HepG2 (cell line): ENCODE measurements around the gene MAP1LC3C. TPM values are rescaled to one million over a fixed set of nuclear protein-coding genes. Genes with fewer than 3 reads are reported as not detected.

Experiments used
- ATAC-seq: fragments of 200-7000 bp; cut with Tn5 transposase; 3 replicates; pipeline ENCODE4 v1.9.1; 2020; ENCODE audit warnings: mild to moderate bottlenecking, moderate library complexity
- BruUV-seq: library from RNA; stranded (reverse); fragments of 400-500 nt; replicated peaks from 2 replicates; lab custom pipeline; 2021; lab: Mats Ljungman, UMichigan
- CTCF ChIA-PET: fragments of 300-600 bp; formaldehyde crosslinking; extraction: SDS; loops from one replicate; lab custom pipeline; 2021; ENCODE audit warnings: low total read pairs, inconsistent platforms, low intra/inter-chr PET ratio; lab: Yijun Ruan, JAX
- POLR2A ChIA-PET: fragments of 350-600 bp; sonication (Branson Sonifier 250); formaldehyde crosslinking; loops from one replicate; lab custom pipeline; 2020; ENCODE audit warnings: antibody characterized with exemption, inconsistent platforms; lab: Yijun Ruan, JAX
- DNase-seq: peaks from one replicate; pipeline ENCODE4 v3.0.0-alpha.2; 2015; ENCODE audit warnings: low spot score
- FAIRE-seq: peaks from 3 replicates; lab custom pipeline; 2011; peaks lifted over from hg19 to GRCh38; lab: Jason Lieb, UNC
- H2AFZ ChIP-seq: one replicate; pipeline ENCODE4 v1.6.1; 2011; ENCODE audit warnings: low read length, inconsistent platforms
- H3K27ac ChIP-seq: fragments of 300-600 bp; 3 replicates; pipeline ENCODE4 v1.8.0; 2011; ENCODE audit warnings: mixed run types, mild to moderate bottlenecking, mixed read lengths, low read length, inconsistent platforms; ENCODE audit not compliant: insufficient read depth; ENCODE audit errors: extremely low read length
- H3K27me3 ChIP-seq, 2 experiments: fragments of 200-600 bp in 1 of 2; 2 replicates in 1 of 2; 3 replicates in 1 of 2; pipeline versions ENCODE4 v1.6.0 to v1.8.0; 2011; ENCODE audit warnings: low read length in 2 of 2, mild to moderate bottlenecking in 2 of 2, moderate library complexity in 2 of 2, inconsistent platforms in 1 of 2; ENCODE audit not compliant: insufficient read depth in 2 of 2, control insufficient read depth in 1 of 2
- H3K36me3 ChIP-seq, 2 experiments: fragments of 200-600 bp in 1 of 2; replicated peaks in 1 of 2; 2 replicates in 1 of 2; 3 replicates in 1 of 2; pipeline versions ENCODE4 v1.5.1 to v1.8.0; 2011; ENCODE audit warnings: low read length in 2 of 2, inconsistent platforms in 1 of 2; ENCODE audit not compliant: insufficient read depth in 2 of 2, control insufficient read depth in 1 of 2
- H3K4me1 ChIP-seq: 2 replicates; pipeline ENCODE4 v1.5.1; 2012; ENCODE audit warnings: low read length, inconsistent platforms; ENCODE audit not compliant: insufficient read depth
- H3K4me2 ChIP-seq: 2 replicates; pipeline ENCODE4 v1.6.0; 2011; ENCODE audit warnings: low read depth, low read length, inconsistent platforms
- H3K4me3 ChIP-seq, 3 experiments: fragments of 200-600 bp in 1 of 3; sonication (generic), shearing (Covaris generic) in 1 of 3; replicated peaks in 1 of 3; 2 replicates each; pipeline ENCODE4 v1.5.1; 2011 to 2016; ENCODE audit warnings: low read length in 3 of 3, inconsistent platforms in 2 of 3, low read depth in 2 of 3, mild to moderate bottlenecking in 2 of 3, control low read depth in 1 of 3, mixed read lengths in 1 of 3; ENCODE audit not compliant: insufficient read depth in 1 of 3
- H3K79me2 ChIP-seq: one replicate; pipeline ENCODE4 v1.6.1; 2011; ENCODE audit warnings: low read length, inconsistent platforms; ENCODE audit not compliant: insufficient read depth
- H3K9ac ChIP-seq: 2 replicates; pipeline ENCODE4 v1.6.0; 2011; ENCODE audit warnings: mild to moderate bottlenecking, low read depth, low read length, inconsistent platforms; ENCODE audit not compliant: insufficient read depth
- H3K9me3 ChIP-seq: 2 replicates; pipeline ENCODE4 v1.5.1; 2012; ENCODE audit warnings: mild to moderate bottlenecking, low read length
- H4K20me1 ChIP-seq: 2 replicates; pipeline ENCODE4 v1.6.0; 2011; ENCODE audit warnings: inconsistent platforms, mild to moderate bottlenecking, low read length, moderate library complexity; ENCODE audit not compliant: insufficient read depth
- CEBPB ChIP-seq: IDR thresholded peaks from 2 replicates; pipeline ENCODE4 v1.6.1; 2011; ENCODE audit warnings: low read depth, low read length, improper control_type of control experiment, borderline replicate concordance
- CENPBD1 ChIP-seq: sonication (generic); formaldehyde crosslinking; IDR thresholded peaks from 2 replicates; pipeline ENCODE4 v1.8.0; 2022; ENCODE audit warnings: missing genetic modification reagents, low read depth, mild to moderate bottlenecking, borderline replicate concordance
- FOXK2 ChIP-seq: fragments of 450-650 bp; IDR thresholded peaks from 2 replicates; pipeline ENCODE4 v1.6.1; 2016
- FOXM1 ChIP-seq: sonication (generic); formaldehyde crosslinking; IDR thresholded peaks from 2 replicates; pipeline ENCODE4 v1.5.0; 2020; ENCODE audit warnings: missing genetic modification reagents
- KLF11 ChIP-seq: IDR thresholded peaks from 2 replicates; pipeline ENCODE4 v1.6.1; 2016; ENCODE audit warnings: missing compliant biosample characterization
- NCOA5 ChIP-seq: sonication (generic); formaldehyde crosslinking; IDR thresholded peaks from 2 replicates; pipeline ENCODE4 v1.4.0; 2020; ENCODE audit warnings: missing genetic modification reagents
- NFRKB ChIP-seq: fragments of 450-650 bp; IDR thresholded peaks from 2 replicates; pipeline ENCODE4 v1.6.1; 2017
- NR2F2 ChIP-seq: IDR thresholded peaks from 2 replicates; pipeline ENCODE4 v1.6.1; 2012; ENCODE audit warnings: low read depth, inconsistent platforms, borderline replicate concordance
- PAXIP1 ChIP-seq: sonication (generic); formaldehyde crosslinking; conservative IDR thresholded peaks from 2 replicates; pipeline ENCODE4 v1.4.0; 2020; ENCODE audit warnings: mild to moderate bottlenecking, missing genetic modification reagents, moderate library complexity
- RXRB ChIP-seq: IDR thresholded peaks from 2 replicates; pipeline ENCODE4 v1.6.1; 2016; ENCODE audit warnings: borderline replicate concordance, missing genetic modification reagents, missing compliant biosample characterization
- SOX5 ChIP-seq: IDR thresholded peaks from 2 replicates; pipeline ENCODE4 v1.6.1; 2016; ENCODE audit warnings: borderline replicate concordance
- STAG1 ChIP-seq: sonication (generic); formaldehyde crosslinking; IDR thresholded peaks from 2 replicates; pipeline ENCODE4 v1.4.0; 2020; ENCODE audit warnings: missing genetic modification reagents
- ZNF543 ChIP-seq: sonication (generic); formaldehyde crosslinking; IDR thresholded peaks from 2 replicates; pipeline ENCODE4 v1.4.0; 2020; ENCODE audit warnings: mild to moderate bottlenecking, missing genetic modification reagents
- ZNF547 ChIP-seq: sonication (generic); formaldehyde crosslinking; IDR thresholded peaks from 2 replicates; pipeline ENCODE4 v1.5.1; 2020; ENCODE audit warnings: mild to moderate bottlenecking, missing genetic modification reagents
- ZNF678 ChIP-seq: sonication (generic); formaldehyde crosslinking; IDR thresholded peaks from 2 replicates; pipeline ENCODE4 v1.4.0; 2020; ENCODE audit warnings: mild to moderate bottlenecking, missing genetic modification reagents
- WGBS: methylation state at CpG from one replicate; pipeline ENCODE4 v1.1.6; 2017; ENCODE audit warnings: low lambda C conversion rate; 5-methylcytosine and 5-hydroxymethylcytosine counted together
- in situ Hi-C: cut with HindIII; loops from 2 replicates; pipeline ENCODE4 v1.10.0; 2017; ENCODE audit warnings: low pct_unique_long_range_greater_than_20kb; ENCODE audit not compliant: extremely low pct_ligation_motif_present
- intact Hi-C: fragments of 100-400 bp; cut with micrococcal nuclease; formaldehyde crosslinking; loops from one replicate; pipeline ENCODE4 v1.10.0; 2022; ENCODE audit not compliant: unreplicated experiment
- polyA plus RNA-seq, 8 experiments: library from polyadenylated mRNA; depleted of rRNA in 3 of 8; stranded (reverse) in 7 of 8; unstranded in 1 of 8; fragments of >200 nt; fragmentation: Illumina TruSeq in 4 of 8; extraction: Trizol in 4 of 8; gene quantifications; 2 replicates each; pipeline versions ENCODE4 v1.2.1 to v1.2.3, GENCODE V29; 2011 to 2016; ENCODE audit warnings: low read depth in 4 of 8, missing spikeins in 1 of 8, mixed read lengths in 1 of 8; ENCODE audit not compliant: insufficient read depth in 1 of 8
- total RNA-seq, 5 experiments: library from RNA; depleted of rRNA; stranded (reverse); fragments of >200 nt; fragmentation: Illumina TruSeq; extraction: Trizol; gene quantifications; 2 replicates each; pipeline ENCODE4 v1.2.3, GENCODE V29; 2016; ENCODE audit warnings: low read depth in 1 of 5

MAP1LC3C gene
- total and polyA plus RNA-seq, 2 of the 13 experiments (the other 11 are each of a cell fraction or from before 2014, with no cell fraction given): not detected

GRCh38 chr1:242016479-242016878, 17.6 kb upstream of the MAP1LC3C start:
- ChIA-PET CTCF (interaction anchor here (2.1 kb wide), 1 partner anchor 120 kb away, joined by 9 read pairs; no protein-coding TSS in a partner anchor), POLR2A (no interaction called here)
- Histone ChIP-seq H3K36me3 (no peaks in the 10 kb centered on the region), H4K20me1 (no peaks in the 10 kb centered on the region), H3K4me2 (no peak overlapping the region), H3K9me3 (no peaks in the 10 kb centered on the region), H2AFZ (no peak overlapping the region), H3K27ac (no peak overlapping the region), H3K27me3 (peaks cover 0 to 7% of the 10 kb centered on the region in 2 experiments; a peak in 2 of 5 replicates), H3K79me2 (no peaks in the 10 kb centered on the region), H3K9ac (no peak overlapping the region), H3K4me3 (no peak overlapping the region), H3K4me1 (no peaks in the 10 kb centered on the region)
- no peak for ATAC-seq
- intact Hi-C loops: no loop called here
- in situ Hi-C loops: no loop called here
- BruUV-seq: no TSS peak
- no peak for FAIRE-seq
- DNase-seq: no peak
- TF ChIP-seq CEBPB: peak; percentile 25; the same call in 1 of the 2 replicates
- no peak for TF ChIP-seq NR2F2

GRCh38 chr1:242011894-242012660, 13.2 kb upstream of the MAP1LC3C start:
- CTCF ChIA-PET: no interaction called here
- H3K79me2 ChIP-seq: no peaks in the 10 kb centered on the region
- no peak for DNase-seq
- no peaks in the 10 kb centered on the region for H3K9me3 ChIP-seq
- in situ Hi-C loops (no loop called here), intact Hi-C loops (no loop called here)
- H3K27ac ChIP-seq: no peak overlapping the region
- no peaks in the 10 kb centered on the region for H4K20me1 ChIP-seq
- H2AFZ ChIP-seq: no peak overlapping the region
- POLR2A ChIA-PET: no interaction called here
- H3K4me3 ChIP-seq: no peak overlapping the region
- H3K4me2 ChIP-seq: no peak overlapping the region
- no peak for ATAC-seq
- FAIRE-seq: no peak
- WGBS: 22% methylated on average over 4 of the region's 5 CpGs
- H3K36me3 ChIP-seq: no peaks in the 10 kb centered on the region
- no peaks in the 10 kb centered on the region for H3K4me1 ChIP-seq
- BruUV-seq: no TSS peak
- H3K27me3 ChIP-seq: peaks cover 0 to 7% of the 10 kb centered on the region in 2 experiments; a peak in 2 of 5 replicates
- H3K9ac ChIP-seq: no peak overlapping the region
- TF ChIP-seq ZNF547: no peak
- no peak for TF ChIP-seq KLF11 (CRISPR knock-in tag)
- no peak for TF ChIP-seq STAG1 (CRISPR knock-in tag)
- no peak for TF ChIP-seq PAXIP1
- TF ChIP-seq NFRKB: no peak
- TF ChIP-seq CENPBD1 (CRISPR knock-in tag): no peak
- no peak for TF ChIP-seq RXRB (CRISPR knock-in tag)
- no peak for TF ChIP-seq FOXK2
- TF ChIP-seq SOX5 (CRISPR knock-in tag): no peak
- TF ChIP-seq FOXM1 (CRISPR knock-in tag): no peak
- no peak for TF ChIP-seq ZNF543
- TF ChIP-seq ZNF678 (CRISPR knock-in tag): no peak
- no peak for TF ChIP-seq NCOA5 (CRISPR knock-in tag)
